Activated CD8-positive, alpha-beta T cell treated with anti-CD3 and anti-CD28 coated beads for 36 hours (primary cell): ENCODE data around the gene RFTN1. TPM values are rescaled to one million over a fixed set of nuclear protein-coding genes. Genes with fewer than 3 reads are reported as not detected.
A peak's percentile ranks its signal among the peaks of the same experiment; 100 is the strongest.

ENCODE experiments used
- ATAC-seq: fragments of 200-7000 bp; cut with Tn5 transposase; one replicate; pipeline ENCODE4 v1.10.0; 2021; ENCODE audit warnings: mild to moderate bottlenecking, moderate library complexity
- CTCF ChIA-PET: fragments of 350-600 bp; sonication (Branson Sonifier 250); formaldehyde crosslinking; loops from one replicate; lab custom pipeline; 2021; ENCODE audit warnings: antibody characterized with exemption; lab: Charles Lee
- POLR2A ChIA-PET: fragments of 350-600 bp; sonication (Branson Sonifier 250); formaldehyde crosslinking; loops from one replicate; lab custom pipeline; 2021; ENCODE audit warnings: antibody characterized with exemption; lab: Charles Lee
- DNase-seq: peaks from one replicate; pipeline ENCODE4 v3.0.0-alpha.2; 2020
- H3K27ac Mint-ChIP-seq: one replicate; pipeline ENCODE4 v1.8.0; 2021; ENCODE audit warnings: mild to moderate bottlenecking, mixed read lengths
- H3K27me3 Mint-ChIP-seq: one replicate; pipeline ENCODE4 v1.8.0; 2021; ENCODE audit warnings: mixed read lengths
- H3K36me3 Mint-ChIP-seq: one replicate; pipeline ENCODE4 v1.8.0; 2021; ENCODE audit warnings: low read depth, mixed read lengths
- H3K4me1 Mint-ChIP-seq: one replicate; pipeline ENCODE4 v1.8.0; 2021; ENCODE audit warnings: low read depth, mixed read lengths
- H3K4me3 Mint-ChIP-seq: one replicate; pipeline ENCODE4 v1.8.0; 2021; ENCODE audit warnings: mild to moderate bottlenecking, moderate library complexity, mixed read lengths
- H3K9me3 Mint-ChIP-seq: one replicate; pipeline ENCODE4 v1.8.0; 2021; ENCODE audit warnings: mixed read lengths
- intact Hi-C: fragments of 100-400 bp; cut with micrococcal nuclease; formaldehyde crosslinking; loops from one replicate; pipeline ENCODE4 v1.10.0; 2022
- total RNA-seq, 2 experiments: library from RNA; stranded (reverse); gene quantifications; one replicate each; pipeline ENCODE4 v1.2.3, GENCODE V29; 2021
- TF ChIP-seq, protein P1 (sequence below): fragments of 200-600 bp; IDR thresholded peaks from one replicate; pipeline ENCODE4 v1.8.0; 2022; ENCODE audit warnings: antibody characterized with exemption, mild to moderate bottlenecking

Gene RFTN1
- total RNA-seq, 2 experiments from 2014 or later = 113 to 125 TPM

- DNase-seq (peak; percentile 16), ATAC-seq (no peak)
- ChIA-PET CTCF (interaction anchor here (0.8 to 2.3 kb wide), 8 partner anchors 12 to 251 kb away, joined by 3 to 9 read pairs (median 5); partner anchors contain the start of genes DPH3 and OXNAD1), POLR2A (interaction anchor here (1.0 to 2.4 kb wide), 7 partner anchors 10 to 231 kb away, joined by 3 to 7 read pairs (median 4); no protein-coding TSS in a partner anchor)
- TF ChIP-seq, protein P1, sequence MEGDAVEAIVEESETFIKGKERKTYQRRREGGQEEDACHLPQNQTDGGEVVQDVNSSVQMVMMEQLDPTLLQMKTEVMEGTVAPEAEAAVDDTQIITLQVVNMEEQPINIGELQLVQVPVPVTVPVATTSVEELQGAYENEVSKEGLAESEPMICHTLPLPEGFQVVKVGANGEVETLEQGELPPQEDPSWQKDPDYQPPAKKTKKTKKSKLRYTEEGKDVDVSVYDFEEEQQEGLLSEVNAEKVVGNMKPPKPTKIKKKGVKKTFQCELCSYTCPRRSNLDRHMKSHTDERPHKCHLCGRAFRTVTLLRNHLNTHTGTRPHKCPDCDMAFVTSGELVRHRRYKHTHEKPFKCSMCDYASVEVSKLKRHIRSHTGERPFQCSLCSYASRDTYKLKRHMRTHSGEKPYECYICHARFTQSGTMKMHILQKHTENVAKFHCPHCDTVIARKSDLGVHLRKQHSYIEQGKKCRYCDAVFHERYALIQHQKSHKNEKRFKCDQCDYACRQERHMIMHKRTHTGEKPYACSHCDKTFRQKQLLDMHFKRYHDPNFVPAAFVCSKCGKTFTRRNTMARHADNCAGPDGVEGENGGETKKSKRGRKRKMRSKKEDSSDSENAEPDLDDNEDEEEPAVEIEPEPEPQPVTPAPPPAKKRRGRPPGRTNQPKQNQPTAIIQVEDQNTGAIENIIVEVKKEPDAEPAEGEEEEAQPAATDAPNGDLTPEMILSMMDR = no peak
- Mint-ChIP-seq H3K27me3 (no peaks in the 10 kb centered on the region), H3K9me3 (peaks cover 16% of the 10 kb centered on the region), H3K4me3 (peak overlapping the region; percentile 98), H3K4me1 (peaks cover 72% of the 10 kb centered on the region), H3K36me3 (peaks cover 49% of the 10 kb centered on the region), H3K27ac (peak overlapping the region; percentile 58)
- intact Hi-C loops = no loop called here
Observed at GRCh38 chr3:16515885-16516420, 2.5 kb upstream of the RFTN1 start.

- CTCF ChIA-PET = interaction anchor here (1.7 to 2.3 kb wide), 2 partner anchors 13 to 250 kb away, joined by 5 to 9 read pairs; partner anchors contain the start of genes DPH3 and OXNAD1
- intact Hi-C loops = loop anchor here (5.0 kb wide), 4 partner anchors 37 to 228 kb away; no protein-coding TSS in a partner anchor
- Mint-ChIP-seq H3K4me3 (peak overlapping the region; percentile 98), H3K27me3 (no peaks in the 10 kb centered on the region), H3K4me1 (peaks cover 72% of the 10 kb centered on the region), H3K27ac (peak overlapping the region; percentile 93), H3K36me3 (peaks cover 56% of the 10 kb centered on the region), H3K9me3 (peaks cover 16% of the 10 kb centered on the region)
- POLR2A ChIA-PET = interaction anchor here (0.7 to 2.2 kb wide), 5 partner anchors 10 to 140 kb away, joined by 3 to 5 read pairs (median 4); no protein-coding TSS in a partner anchor
- DNase-seq (no peak), ATAC-seq (no peak)
- TF ChIP-seq, protein P1 = no peak
Observed at GRCh38 chr3:16514755-16515353, 1.4 kb upstream of the RFTN1 start.

- H3K27ac Mint-ChIP-seq = peak overlapping the region; percentile 93
- ChIA-PET CTCF (interaction anchor here (1.0 kb wide), 1 partner anchor 224 kb away, joined by 3 read pairs; no protein-coding TSS in a partner anchor), POLR2A (interaction anchor here (0.9 to 3.8 kb wide), 7 partner anchors 7 to 212 kb away, joined by 3 to 34 read pairs (median 5); no protein-coding TSS in a partner anchor)
- TF ChIP-seq, protein P1 = no peak
- no peak for ATAC-seq
- intact Hi-C loops = loop anchor here (5.0 kb wide), 4 partner anchors 38 to 227 kb away; no protein-coding TSS in a partner anchor
- peak; percentile 39 for DNase-seq
- peaks cover 58% of the 10 kb centered on the region for H3K36me3 Mint-ChIP-seq
- H3K4me3 Mint-ChIP-seq = peak overlapping the region; percentile 98
- peaks cover 15% of the 10 kb centered on the region for H3K9me3 Mint-ChIP-seq
- H3K4me1 Mint-ChIP-seq = peaks cover 71% of the 10 kb centered on the region
- H3K27me3 Mint-ChIP-seq = no peaks in the 10 kb centered on the region
Observed at GRCh38 chr3:16514021-16514700, 662 bp upstream of the RFTN1 start.

DNA sequence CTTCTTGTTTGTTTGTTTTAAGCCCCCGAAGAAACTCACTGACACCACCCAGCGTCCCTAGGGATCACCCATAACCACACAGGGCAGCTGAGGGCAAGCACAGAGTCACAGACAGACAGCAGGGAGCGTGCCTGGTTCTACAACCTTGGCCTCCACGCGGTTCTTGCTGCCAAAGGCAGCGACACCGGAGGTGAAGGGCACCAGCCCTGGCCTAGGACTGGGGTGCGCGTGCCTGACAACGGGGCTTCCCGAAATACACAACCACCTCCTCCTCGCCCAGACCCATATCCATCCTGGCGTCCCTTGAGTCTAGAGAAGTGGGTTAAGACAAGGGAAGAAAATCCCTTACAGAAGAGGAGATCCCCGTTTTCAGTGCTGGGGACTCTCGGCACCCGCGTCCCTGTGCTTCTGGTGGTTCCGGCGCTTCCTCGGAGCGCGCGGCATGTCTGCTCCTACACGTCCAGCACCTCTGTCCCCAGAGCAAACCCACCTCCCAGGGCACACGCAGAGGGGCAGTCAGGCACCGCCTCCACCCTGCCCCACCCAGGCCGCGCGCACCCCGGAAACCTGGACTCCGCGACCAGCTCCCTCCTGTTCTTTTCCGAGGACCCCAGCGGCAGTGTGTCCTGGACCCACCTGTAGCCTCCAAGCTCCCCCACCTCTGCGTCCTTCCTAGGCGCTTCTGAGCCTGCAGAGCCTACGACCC is 911 bp downstream of the RFTN1 start:
- Mint-ChIP-seq H3K27ac (peak overlapping the region; percentile 90), H3K36me3 (peaks cover 55% of the 10 kb centered on the region), H3K9me3 (no peaks in the 10 kb centered on the region), H3K4me1 (peaks cover 68% of the 10 kb centered on the region), H3K4me3 (peak overlapping the region; percentile 98), H3K27me3 (no peaks in the 10 kb centered on the region)
- TF ChIP-seq, protein P1 = no peak
- ChIA-PET CTCF (interaction anchor here (0.7 to 2.0 kb wide), 8 partner anchors 9 to 245 kb away, joined by 3 to 9 read pairs (median 5); no protein-coding TSS in a partner anchor), POLR2A (interaction anchor here (0.7 to 3.8 kb wide), 35 partner anchors 8 to 715 kb away, joined by 3 to 34 read pairs (median 4); partner anchors contain the start of gene ANKRD28)
- ATAC-seq (peak; percentile 37), DNase-seq (peak; percentile 67)
- intact Hi-C loops = loop anchor here (5.0 kb wide), 4 partner anchors 40 to 225 kb away; no protein-coding TSS in a partner anchor
